Cortex of kidney (tissue), 1 donor: Measurements from ENCODE around the gene PEX14.

Source experiments
- DNase-seq: peaks from one replicate; lab custom pipeline; 2025; lab: John Stamatoyannopoulos, UW

PEX14 gene

DNA sequence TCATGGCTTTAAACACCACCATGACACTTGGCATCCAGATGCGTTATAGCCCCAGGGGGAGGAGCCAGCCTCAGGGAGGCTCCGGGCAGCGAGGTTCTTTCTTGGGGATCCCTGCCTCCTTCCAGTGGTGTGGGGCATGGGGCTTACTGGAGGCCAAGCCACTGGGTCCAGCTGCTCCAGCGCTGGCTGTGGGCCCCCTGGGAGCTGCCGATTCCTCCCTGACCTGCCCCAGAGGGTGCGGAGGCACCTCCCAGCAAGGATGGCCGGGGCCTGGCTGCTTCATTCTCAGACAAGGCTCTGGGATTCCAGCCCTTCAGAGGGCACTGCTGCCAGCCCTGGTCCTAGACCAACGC is 159.3 kb downstream of the PEX14 start:
- DNase-seq: no peak

DNA sequence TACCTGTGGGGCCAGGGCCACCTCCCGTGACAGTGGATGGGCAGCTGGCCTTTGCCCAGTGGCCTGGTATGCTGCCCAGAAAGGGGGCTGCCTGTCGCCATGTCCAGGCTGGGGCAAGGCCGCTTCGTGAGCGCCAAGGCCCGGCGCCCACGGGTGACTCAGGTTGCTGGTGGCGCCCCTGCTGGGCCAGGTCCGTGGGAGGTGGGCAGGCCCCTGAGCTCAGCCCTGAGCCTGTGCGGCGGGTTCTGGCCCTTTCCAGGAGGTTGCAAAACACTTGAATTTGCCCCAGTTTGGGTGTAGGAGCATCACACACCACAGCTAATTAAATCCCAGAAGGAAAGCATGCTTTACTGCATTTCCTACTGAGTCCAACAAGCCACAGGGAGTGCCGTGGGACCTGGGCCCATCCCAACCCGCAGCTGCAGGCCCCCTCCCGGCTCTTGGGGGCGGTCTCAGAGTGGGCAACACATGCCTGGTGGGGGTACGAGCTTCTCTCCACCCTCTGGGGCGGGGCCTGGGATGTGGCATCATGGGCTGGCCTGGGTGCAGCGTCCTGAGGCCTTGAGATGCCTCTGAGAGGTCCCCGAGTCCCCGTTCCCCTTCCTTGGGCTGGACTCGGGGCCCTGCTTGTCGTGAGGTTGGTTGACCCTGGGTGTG is 159.8 kb downstream of the PEX14 start:
- DNase-seq: no peak

DNA sequence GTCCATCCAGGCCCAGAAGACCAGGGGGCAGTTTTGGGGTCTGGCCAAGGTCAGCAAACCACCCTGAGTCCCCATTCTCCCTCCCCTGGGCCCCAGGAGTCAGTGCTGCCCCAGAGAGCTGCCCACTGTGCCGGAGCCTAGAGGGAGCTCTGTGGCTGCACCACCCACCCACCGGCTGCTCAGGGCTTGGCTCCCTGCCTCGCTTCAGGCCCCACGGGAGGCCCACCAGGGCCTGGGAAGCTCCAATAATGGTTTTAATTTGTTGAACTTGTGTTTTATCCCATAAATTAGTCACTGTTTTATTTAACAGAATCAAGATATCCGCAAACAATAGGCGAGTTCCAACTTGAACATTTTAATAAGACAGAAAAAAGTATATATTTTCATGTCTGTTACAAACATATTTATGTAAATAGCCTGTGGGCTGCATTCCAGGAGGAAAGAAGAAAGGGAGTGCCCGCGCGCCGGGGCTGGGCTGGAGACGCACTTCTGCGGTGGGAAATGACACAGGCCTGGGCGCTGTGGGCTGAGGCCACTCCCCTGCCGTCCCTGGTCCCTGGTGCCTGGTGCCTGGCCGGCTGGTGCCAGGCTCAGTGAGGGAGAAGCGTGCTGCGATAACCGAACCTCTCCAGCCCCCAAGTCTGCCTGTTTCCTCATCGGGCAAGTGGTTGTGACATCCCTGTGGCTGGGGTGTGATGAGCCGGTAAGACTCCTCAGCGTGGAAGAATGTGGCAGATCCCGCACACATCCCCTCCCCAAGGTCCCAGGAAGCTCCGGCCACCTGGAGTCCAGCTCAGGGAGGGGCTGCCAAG is 160.5 kb downstream of the PEX14 start:
- DNase-seq: no peak

DNA sequence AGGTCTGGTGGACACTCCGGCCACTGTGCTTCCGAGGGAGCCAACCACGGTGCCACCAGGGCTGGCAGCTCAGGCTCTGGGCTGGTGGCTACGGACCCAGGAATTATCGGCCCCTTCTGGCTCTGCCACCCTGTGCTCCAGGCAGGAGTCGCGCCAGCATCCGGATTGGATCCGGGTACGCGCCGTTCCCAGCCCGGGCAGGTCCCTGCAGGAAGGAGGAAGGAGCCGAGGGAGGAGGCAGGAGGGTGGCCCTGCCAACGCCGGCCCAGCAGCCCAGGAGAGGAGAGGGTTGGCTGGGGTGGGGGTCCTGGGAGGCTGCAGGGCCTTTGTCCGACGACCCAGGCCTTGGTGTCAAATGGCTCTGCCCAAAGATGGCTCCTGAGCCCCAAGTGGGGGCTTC is 161.2 kb downstream of the PEX14 start:
- no peak for DNase-seq

DNA sequence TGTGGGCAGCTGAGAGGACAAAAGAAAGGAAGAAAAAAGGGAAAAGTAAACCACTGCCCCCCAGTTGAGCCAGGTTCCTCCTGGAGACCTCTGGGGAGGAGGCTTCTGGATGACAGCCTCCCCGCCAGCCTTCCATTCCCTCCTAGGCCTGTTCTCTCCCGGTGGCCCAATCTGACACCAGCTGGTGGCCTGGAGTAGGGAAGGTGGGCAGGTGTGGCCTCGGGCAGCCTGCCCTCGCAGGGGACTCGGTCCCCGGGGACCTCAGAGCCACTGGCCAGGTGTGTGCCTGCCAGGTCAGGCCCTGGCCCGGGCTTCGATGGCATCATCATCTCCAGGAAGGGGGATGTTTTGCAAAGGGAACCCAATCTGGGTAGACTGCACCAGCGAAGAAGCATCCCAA is 162.7 kb downstream of the PEX14 start:
- DNase-seq: no peak

DNA sequence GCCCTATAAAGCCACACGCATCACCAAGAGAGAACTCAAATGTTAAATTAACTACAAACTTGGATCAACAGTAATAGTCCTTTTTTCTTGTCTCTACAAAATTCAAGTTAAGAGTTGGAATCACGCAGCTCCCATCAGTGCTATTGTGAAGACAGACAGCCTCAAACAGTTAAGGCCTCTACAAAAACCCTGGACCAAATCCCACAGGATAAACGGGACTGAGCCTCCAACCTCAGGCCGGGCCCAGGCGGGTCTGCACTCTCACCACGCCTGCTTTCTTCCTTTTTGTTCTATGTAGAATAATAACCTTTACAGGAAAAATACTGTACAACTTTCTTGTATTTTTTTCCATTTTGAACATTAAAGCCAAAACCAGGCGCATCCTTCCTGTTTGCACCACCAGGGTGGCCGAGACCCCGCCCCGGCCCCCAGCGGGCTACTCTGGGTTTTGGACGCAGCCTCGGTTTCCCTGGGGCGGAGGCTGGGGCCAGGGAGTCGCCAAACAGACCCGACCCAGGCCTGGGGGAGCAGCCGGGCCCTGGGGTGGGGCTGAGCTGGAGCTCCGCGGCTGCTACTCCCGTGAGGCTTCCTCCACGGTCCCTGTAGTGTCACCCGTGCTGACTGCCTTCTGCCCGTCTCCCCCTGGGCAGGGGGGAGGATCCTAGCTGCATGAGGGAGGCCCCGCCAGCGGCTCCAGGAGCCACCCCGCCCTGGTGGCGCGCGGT is 163.2 kb downstream of the PEX14 start:
- DNase-seq: no peak

DNA sequence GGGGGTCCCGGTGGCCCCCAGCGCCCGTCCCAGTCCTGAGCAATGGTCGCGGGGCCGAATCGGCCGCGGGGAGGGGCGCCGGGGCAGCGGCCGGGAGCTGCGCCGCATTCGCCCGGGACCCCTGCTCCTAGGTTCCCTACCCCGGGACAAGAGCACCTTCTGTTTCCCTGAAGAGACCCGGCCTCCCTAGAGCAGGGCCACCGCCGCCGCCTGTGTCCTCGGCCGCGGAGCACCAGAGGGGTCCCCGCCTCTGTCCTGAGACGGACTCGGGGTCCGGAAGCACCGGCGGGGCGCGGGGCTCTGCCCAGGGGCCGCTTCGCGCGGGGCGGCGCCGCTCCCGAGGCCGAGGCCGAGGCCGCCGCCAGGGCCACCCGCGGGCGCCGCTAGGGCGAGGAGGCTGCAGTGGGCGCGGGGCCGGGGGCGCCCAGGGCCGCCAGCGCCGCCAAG is 163.8 kb downstream of the PEX14 start:
- DNase-seq: no peak

DNA sequence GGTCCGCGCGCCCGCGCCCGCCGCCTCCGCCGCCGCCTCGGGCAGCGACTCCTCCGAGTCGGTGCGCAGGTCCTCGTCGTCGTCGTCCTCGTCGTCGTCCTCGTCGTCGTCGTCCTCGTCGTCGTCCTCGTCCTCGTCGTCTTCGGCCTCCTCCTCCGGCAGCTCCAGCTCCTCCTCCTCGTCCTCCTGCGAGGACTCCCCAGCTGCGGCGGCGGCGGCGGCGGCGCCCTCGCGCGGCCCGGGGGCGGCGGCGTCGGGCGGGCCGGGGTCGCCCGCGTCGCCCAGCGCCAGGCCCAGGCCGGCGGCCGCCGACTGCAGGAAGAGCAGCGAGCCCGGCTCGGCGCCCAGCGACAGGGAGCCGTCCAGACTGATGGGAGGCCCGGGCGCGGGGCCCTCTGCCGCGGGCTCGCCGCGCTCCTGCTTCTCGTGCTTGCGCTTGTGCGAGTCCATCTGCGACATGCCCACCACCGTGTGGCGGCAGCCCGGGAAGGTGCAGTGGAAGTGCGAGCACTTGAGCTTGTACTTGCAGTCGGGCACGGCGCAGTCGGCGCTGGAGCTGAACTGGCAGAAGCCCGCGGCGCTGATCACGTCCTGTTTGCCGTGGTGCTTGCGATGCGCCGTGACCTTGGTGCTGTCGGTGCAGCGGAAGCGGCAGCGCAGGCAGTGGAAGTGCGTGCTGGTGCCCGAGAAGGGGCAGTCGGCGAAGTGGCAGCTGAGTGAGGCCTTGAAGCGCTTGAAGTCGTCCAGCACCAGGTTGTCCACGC is 164.4 kb downstream of the PEX14 start:
- no peak for DNase-seq

DNA sequence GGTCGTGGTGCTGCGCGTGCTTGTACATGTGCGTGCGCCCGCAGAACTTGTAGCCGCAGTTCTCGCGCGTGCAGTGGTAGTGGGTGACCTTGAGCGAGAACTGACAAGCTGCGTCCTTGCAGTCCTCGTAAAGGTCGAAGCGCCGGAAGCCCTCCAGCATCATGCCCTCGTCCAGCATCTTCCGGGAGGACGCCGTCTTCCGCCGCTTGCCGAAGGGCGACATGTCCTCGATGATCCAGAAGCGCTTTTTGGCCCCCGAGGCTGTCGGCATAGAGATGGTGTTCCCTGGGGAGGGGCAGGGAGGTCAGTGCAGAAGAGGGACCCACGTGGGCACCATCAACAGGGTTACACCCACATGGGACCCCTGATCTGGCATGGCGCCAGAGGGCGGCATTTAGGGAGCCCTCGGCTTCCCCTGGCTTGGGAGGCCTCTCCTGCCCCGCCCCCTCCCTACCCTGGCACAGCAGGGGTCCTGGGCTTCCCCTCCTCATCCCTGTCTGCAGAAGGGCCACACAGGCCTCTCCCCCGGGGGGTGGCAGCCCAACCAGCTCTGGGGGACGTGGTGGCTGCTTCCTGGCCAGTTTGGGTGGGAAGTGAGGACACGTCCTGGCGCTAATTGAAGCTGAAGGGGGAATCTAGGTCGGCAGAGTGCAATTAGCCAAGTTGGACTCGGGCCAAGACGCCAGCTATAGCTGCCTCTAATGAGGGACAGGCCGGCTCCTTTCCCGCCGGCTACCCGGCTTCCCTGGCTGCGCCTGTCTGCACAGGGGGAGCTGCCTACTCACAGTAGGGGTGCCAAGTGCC is 165.2 kb downstream of the PEX14 start:
- DNase-seq: no peak

DNA sequence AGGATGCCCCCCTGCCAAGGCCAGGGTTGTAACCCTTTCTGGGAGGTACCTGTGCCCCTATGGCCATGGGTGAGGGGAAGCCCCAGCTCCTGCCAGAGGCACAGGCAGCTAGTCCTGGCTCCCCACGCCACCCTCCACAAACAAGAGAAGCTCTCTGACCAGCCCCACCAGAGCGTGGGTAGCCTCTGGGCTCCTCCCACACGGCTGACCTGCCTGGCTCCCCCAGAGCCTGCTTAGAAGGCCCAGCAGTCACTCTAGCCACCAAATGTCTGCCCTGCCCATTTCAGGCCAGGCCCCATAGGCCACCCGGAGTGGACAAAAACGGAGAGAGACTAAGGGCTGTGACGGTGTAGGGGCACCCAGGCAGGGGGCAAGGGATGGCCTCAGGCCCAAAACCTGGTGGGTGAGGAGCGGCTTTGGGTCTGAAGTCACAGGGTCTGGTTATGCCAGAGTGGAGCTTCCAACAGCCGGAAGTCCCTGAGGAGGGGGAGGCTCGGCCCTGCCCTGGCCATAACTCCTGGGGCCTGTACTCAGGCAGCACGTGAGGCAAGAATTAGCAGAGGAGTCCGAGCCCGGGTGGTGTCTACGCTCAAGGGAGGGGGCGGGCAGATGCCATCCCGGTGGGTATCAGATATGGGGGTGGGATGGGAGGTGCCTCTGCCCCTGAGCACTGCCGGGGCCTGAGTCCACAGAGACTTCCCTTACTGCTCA is 166.2 kb downstream of the PEX14 start:
- DNase-seq: no peak

DNA sequence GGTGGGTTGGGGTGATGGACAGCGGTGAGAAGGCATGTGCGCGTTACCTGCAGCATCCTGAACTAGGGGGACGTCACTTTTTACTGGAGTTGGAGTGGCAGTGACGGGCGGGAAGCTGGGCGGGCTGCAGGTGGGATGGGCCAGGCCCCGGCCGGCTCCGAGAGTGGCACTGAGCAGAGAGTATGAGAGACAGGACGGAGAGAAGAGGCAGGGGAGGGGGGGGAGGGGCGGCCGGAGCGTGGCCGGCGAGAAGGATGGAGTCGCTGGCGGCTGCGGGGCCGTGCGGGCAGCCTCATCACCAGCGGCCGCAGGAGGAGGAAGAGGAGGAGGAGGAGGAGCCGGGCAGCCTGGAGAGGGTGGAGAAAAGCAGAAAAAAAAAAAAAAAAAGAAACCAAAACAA is 167.2 kb downstream of the PEX14 start:
- no peak for DNase-seq

DNA sequence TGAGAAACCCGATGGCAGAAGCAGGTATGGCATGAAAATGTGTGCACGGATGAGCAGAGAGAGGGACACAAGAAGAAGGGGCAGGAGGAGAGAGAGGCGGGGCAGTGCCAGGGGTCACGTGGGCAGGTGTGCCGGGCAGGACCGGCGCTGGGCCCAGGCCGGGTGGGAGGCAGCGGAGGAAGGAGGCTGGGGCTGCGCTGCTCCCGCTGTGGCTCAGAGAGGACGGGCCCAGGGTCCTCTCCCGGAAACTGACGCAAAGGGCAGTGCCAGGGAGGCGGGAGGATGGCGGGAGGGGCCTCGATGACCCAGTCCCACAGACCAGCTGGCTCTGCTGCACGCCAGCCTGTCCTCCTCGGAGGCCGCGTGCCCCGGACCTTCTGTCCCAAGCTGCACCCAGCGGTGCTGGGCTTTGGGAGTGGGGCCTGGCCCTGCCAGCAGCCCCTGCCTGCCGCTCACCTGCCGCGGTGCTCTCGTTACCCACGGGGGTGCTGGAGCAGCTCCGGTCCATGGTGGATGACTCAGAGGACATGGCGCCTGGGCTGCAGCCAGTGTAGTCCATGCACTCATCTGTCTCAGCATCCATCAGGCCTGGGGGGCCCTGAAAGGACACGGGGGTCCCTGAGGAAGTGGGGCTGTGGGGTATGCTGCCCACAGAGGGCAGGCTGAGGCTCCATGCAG is 167.8 kb downstream of the PEX14 start:
- no peak for DNase-seq

DNA sequence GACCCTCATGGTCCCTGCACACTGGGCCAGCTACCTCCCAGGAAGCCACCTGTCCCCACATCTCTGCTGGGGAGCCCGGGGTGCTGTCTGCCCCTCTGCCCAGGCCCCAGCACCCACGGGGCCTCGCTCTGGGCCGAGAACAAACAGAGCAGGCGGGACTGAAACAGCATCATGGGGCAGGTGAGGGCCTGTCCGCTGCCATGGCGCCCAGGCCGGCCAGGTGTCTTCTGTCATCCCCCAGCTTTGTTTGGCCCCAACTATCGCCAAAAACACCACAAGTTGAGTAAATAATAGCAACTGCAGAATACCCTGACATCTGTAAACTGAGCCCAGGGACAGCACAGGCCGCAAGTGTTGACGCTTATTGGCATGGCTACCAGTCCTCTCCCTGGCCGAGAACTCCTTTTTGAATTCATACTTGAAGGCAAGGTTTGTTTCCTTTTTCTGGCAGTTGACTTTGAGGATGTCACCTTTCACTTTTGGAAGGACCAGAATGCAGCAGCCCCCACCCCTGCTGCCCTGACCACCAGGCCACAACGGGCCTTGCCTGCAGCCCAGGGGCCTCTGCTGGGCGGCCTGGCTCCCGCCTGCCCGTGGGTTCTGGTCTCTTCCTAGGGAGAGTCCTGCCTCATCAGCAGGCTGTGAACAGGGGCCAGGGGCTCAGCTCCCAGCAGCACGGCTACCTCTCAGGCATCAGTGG is 169.0 kb downstream of the PEX14 start:
- no peak for DNase-seq

DNA sequence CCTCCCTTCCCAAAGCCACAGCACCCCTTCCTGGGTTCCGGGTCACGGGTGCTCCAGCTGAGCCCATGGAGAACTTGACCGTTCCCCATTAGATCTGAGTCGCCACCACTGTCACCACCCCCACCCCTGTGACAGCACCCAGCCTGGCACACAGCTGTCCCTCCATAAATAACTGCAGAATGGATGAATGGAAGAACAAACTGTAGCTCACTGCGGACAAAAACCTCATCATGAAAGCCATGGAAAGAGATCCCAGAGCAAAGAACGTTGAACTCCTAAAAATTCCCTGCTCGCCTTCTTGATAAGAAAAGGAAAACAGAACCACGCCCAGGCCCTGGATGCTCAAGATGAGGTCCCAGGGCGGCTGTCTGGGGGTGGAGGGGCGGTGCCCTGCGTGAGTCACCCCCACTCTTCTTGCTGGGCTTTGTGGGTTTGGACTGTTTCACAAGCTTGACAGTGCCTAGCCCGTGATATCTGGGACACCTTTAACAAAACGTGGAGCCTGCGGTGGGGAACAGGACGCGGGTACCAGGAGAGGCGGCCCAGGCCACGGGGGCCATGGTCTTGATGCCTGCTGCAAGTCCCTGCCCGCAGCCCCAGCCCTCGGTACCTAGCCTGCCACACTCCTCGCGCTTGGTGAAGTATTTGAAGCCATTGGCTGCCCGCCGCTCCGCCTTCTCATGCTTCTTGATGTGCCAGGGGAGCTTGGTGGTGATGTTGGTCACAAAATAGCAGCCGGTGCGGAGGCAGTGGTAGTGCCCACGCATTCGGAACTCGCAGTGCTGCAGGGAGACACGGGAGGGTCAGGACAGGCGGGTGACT is 169.8 kb downstream of the PEX14 start:
- no peak for DNase-seq

DNA sequence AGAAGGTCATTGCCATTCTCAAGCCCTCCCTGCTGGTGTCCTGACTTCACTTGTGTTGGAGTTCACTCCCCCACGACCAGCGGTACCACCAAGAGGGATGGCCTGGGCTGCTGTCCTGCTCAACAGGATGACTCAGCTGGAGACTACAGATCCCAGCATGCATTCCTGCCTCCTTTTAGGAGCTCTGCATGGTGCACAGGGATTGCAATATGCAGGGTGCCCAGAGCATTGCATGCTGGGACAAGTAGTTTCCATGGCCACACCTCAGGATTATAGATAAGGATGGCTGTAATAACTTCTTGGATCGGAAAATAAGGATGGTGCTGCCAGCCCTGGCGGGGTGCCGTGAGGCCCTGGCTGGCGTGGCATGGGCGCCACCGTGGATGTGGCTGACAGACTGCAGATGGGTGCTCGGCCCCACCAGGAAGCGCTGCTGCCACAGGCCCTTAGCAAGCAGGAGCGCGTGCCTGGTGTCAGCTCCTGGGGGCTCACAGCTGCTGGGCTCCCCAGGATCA is 171.7 kb downstream of the PEX14 start:
- DNase-seq: no peak

DNA sequence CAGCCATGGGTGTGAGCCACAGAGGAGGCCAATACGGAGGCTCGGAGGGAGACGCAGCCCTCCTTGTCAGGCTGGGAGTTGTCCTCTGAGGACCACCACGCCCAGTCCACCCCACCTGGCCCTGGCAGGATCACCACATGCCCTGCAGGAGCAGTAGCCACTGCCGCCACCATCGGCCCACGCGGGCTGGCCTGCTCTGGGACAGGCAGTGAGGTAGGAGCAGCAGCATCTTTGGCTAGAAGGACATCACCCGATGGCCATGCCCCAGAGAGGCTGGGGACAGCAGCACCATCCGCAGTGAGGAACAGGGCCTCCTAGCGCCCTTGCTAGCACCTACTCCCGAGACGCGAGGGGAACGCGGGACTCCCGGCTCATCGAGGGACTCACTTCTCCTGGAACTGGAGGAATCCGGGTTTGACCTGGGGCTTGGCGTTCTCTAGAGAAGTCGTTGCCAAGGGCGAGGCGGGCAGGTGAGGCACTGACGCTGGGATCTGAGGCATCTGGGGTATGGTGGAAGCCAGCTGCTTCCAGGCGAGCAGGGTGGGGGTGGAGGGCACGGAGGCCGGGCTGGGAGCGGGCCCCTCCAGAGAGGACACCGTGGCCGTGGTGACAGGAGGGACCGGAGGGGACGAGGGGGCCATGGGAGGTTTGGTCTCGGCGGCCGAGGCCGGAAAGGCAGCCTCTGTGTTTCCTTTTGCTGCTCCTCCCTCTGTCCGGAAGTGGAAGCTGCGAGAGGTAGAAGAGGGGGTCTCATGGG is 172.8 kb downstream of the PEX14 start:
- DNase-seq: no peak

DNA sequence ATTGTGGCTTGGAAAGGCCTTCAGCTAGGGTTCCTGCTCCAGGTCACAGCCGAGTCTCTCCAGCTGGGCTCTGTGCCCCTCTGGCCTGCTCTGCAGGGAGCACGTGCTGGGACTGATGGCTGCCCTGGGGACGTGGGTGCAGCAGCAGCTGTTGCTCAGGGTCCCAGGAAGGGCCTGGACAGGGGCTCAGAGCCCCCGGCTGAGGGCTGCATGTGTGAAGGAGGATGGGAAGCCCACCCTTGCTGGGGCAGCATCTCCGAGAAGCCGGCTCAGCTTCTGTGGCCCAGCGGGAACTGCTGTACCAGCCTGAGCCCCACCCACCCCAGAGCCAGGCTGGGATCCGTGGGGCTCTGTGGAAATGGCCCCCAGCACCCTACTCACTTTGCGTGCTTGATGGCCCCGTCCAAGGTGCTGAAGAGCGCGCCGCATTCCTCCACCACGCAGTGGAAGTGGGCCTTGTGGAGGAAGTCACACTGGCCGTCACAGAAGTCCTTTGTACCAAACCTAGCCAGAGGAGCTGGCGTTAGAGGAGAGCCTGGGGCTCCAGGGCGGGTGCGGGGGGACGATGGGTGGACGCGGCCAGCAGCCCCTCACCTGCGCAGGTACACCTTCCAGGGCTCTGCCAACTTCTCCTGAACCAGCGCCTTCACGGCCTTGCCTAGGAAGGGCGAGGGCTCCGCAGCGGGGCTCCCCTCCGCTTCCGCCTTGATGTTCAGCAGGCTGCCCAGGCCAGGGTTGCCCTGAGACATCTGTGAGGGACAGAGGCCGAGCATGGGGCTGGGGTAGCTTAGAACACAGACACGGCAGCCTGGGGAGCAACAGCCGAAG is 174.2 kb downstream of the PEX14 start:
- DNase-seq: no peak
